Measurements from ENCODE around the gene PRR5.

PRR5 gene

GRCh38 chr22:44753189-44754042 is 51.4 kb downstream of the PRR5 start:
- peak; percentile 63 for DNase-seq (ENCODE audit: low read depth)
- H3K4me3 ChIP-seq (ENCODE audit: low read depth, low read length), result no peak overlapping the region
- no peak for TF ChIP-seq CTCF (IDR thresholded peaks at IDR 0.05; ENCODE audit: low read depth, low read length, missing control alignments)
- in situ Hi-C loops (cut with HindIII; ENCODE audit: low sequenced_read_pairs), result no loop called here

- in situ Hi-C loops (cut with HindIII; ENCODE audit: low sequenced_read_pairs), result no loop called here
- TF ChIP-seq CTCF (IDR thresholded peaks at IDR 0.05; ENCODE audit: low read depth, low read length, missing control alignments), result no peak
- no peak for DNase-seq (ENCODE audit: low read depth)
- no peak overlapping the region for H3K4me3 ChIP-seq (ENCODE audit: low read depth, low read length)
These were observed 53.0 kb downstream of the PRR5 start for GRCh38 chr22:44754998-44755397.

- no peak overlapping the region for H3K4me3 ChIP-seq (ENCODE audit: low read depth, low read length)
- no peak for DNase-seq (ENCODE audit: low read depth)
- TF ChIP-seq CTCF (IDR thresholded peaks at IDR 0.05; ENCODE audit: low read depth, low read length, missing control alignments), result no peak
- in situ Hi-C loops (cut with HindIII; ENCODE audit: low sequenced_read_pairs), result no loop called here
These were observed 53.4 kb downstream of the PRR5 start for GRCh38 chr22:44755417-44755816.

- H3K4me3 ChIP-seq (ENCODE audit: low read depth, low read length), result no peak overlapping the region
- in situ Hi-C loops (cut with HindIII; ENCODE audit: low sequenced_read_pairs), result no loop called here
- no peak for DNase-seq (ENCODE audit: low read depth)
- no peak for TF ChIP-seq CTCF (IDR thresholded peaks at IDR 0.05; ENCODE audit: low read depth, low read length, missing control alignments)
These were observed 54.0 kb downstream of the PRR5 start for GRCh38 chr22:44755956-44756361.

GRCh38 chr22:44758344-44758973 is 56.5 kb downstream of the PRR5 start:
- DNase-seq (ENCODE audit: low read depth), result peak; percentile 41
- in situ Hi-C loops (cut with HindIII; ENCODE audit: low sequenced_read_pairs), result no loop called here
- no peak for TF ChIP-seq CTCF (IDR thresholded peaks at IDR 0.05; ENCODE audit: low read depth, low read length, missing control alignments)
- no peak overlapping the region for H3K4me3 ChIP-seq (ENCODE audit: low read depth, low read length)

GRCh38 chr22:44759001-44759400 is 57.0 kb downstream of the PRR5 start:
- in situ Hi-C loops (cut with HindIII; ENCODE audit: low sequenced_read_pairs), result no loop called here
- no peak for TF ChIP-seq CTCF (IDR thresholded peaks at IDR 0.05; ENCODE audit: low read depth, low read length, missing control alignments)

More at GRCh38 chr22:44759001-44759400, 57.0 kb downstream of the PRR5 start:
- H3K4me3 ChIP-seq (ENCODE audit: low read depth, low read length), result no peak overlapping the region
- DNase-seq (ENCODE audit: low read depth), result no peak

Measured in astrocyte of the cerebellum (primary cell).